IMR-90 (cell line): ENCODE results near the gene RAD51B. TPM values are rescaled to one million over a fixed set of nuclear protein-coding genes. Genes with fewer than 3 reads are reported as not detected.
A peak's percentile ranks its signal among the peaks of the same experiment; 100 is the strongest.

Experiments
- ATAC-seq: fragments of 200-7000 bp; cut with Tn5 transposase; 2 replicates; pipeline ENCODE4 v1.9.1; 2020; ENCODE audit warnings: low read depth, mild to moderate bottlenecking, moderate library complexity
- BruUV-seq: library from RNA; stranded (reverse); fragments of 400-500 nt; replicated peaks from 2 replicates; lab custom pipeline; 2021; lab: Mats Ljungman, UMichigan
- CTCF ChIA-PET: fragments of 300-600 bp; formaldehyde crosslinking; extraction: SDS; loops from one replicate; lab custom pipeline; 2021; ENCODE audit warnings: antibody characterized with exemption; lab: Yijun Ruan, JAX
- POLR2A ChIA-PET: fragments of 300-600 bp; sonication (Branson Sonifier 250); formaldehyde crosslinking; loops from one replicate; lab custom pipeline; 2022; ENCODE audit warnings: antibody characterized with exemption; ENCODE audit not compliant: unreplicated experiment; lab: Charles Lee
- DNase-seq: peaks from one replicate; pipeline ENCODE4 v3.0.0; 2013
- H2AFZ ChIP-seq: replicated peaks from 2 replicates; pipeline ENCODE3; 2013; ENCODE audit warnings: low read length, mild to moderate bottlenecking; ENCODE audit not compliant: poor library complexity
- H2AK5ac ChIP-seq: 2 replicates; pipeline ENCODE4 v1.6.1; 2013; ENCODE audit warnings: low read depth, low read length, inconsistent platforms
- H2AK9ac ChIP-seq: replicated peaks from 2 replicates; pipeline ENCODE3; 2013; ENCODE audit warnings: mild to moderate bottlenecking, low read depth, low read length, moderate library complexity; ENCODE audit not compliant: poor library complexity
- H2BK120ac ChIP-seq: 2 replicates; pipeline ENCODE4 v1.6.1; 2013; ENCODE audit warnings: low read depth, low read length, inconsistent platforms
- H2BK15ac ChIP-seq: 3 replicates; pipeline ENCODE4 v1.6.1; 2013; ENCODE audit warnings: low read depth, low read length, inconsistent platforms
- H2BK20ac ChIP-seq: 2 replicates; pipeline ENCODE4 v1.6.1; 2013; ENCODE audit warnings: low read depth, mild to moderate bottlenecking, inconsistent platforms, low read length, moderate library complexity
- H2BK5ac ChIP-seq: 2 replicates; pipeline ENCODE4 v1.6.1; 2013; ENCODE audit warnings: mild to moderate bottlenecking, low read depth, low read length, inconsistent platforms; ENCODE audit not compliant: poor library complexity, severe bottlenecking
- H3K14ac ChIP-seq: replicated peaks from 2 replicates; pipeline ENCODE4 v1.6.1; 2013; ENCODE audit warnings: low read depth, low read length, inconsistent platforms
- H3K18ac ChIP-seq: 2 replicates; pipeline ENCODE4 v1.6.1; 2013; ENCODE audit warnings: low read depth, low read length, control low read depth
- H3K23ac ChIP-seq: 2 replicates; pipeline ENCODE4 v1.6.1; 2013; ENCODE audit warnings: low read depth, low read length, inconsistent platforms
- H3K27ac ChIP-seq: 2 replicates; pipeline ENCODE4 v1.5.1; 2013; ENCODE audit warnings: mild to moderate bottlenecking, control low read depth, low read length; ENCODE audit not compliant: insufficient read depth
- H3K27me3 ChIP-seq: 2 replicates; pipeline ENCODE4 v1.6.1; 2013; ENCODE audit warnings: low read length; ENCODE audit not compliant: control insufficient read depth, insufficient read depth
- H3K36me3 ChIP-seq: 2 replicates; pipeline ENCODE4 v1.6.1; 2013; ENCODE audit warnings: low read length, mixed read lengths; ENCODE audit not compliant: control insufficient read depth, insufficient read depth
- H3K4ac ChIP-seq: 2 replicates; pipeline ENCODE4 v1.6.1; 2013; ENCODE audit warnings: low read depth, low read length, inconsistent platforms
- H3K4me1 ChIP-seq: 2 replicates; pipeline ENCODE4 v1.6.1; 2013; ENCODE audit warnings: low read length, mixed read lengths; ENCODE audit not compliant: control insufficient read depth, insufficient read depth
- H3K4me2 ChIP-seq: 2 replicates; pipeline ENCODE4 v1.6.1; 2013; ENCODE audit warnings: low read depth, mild to moderate bottlenecking, control low read depth, low read length, moderate library complexity
- H3K4me3 ChIP-seq: 2 replicates; pipeline ENCODE4 v1.5.1; 2013; ENCODE audit warnings: low read depth, mild to moderate bottlenecking, control low read depth, low read length, moderate library complexity; ENCODE audit not compliant: insufficient read depth
- H3K56ac ChIP-seq: 2 replicates; pipeline ENCODE4 v1.6.1; 2013; ENCODE audit warnings: low read length, inconsistent platforms; ENCODE audit not compliant: insufficient read depth; ENCODE audit errors: extremely low read depth
- H3K79me1 ChIP-seq, 2 experiments: 2 replicates each; pipeline ENCODE4 v1.6.1; 2013; ENCODE audit warnings: low read length in 2 of 2, inconsistent platforms in 1 of 2, low read depth in 1 of 2
- H3K9ac ChIP-seq: 2 replicates; pipeline ENCODE4 v1.6.1; 2013; ENCODE audit warnings: low read depth, low read length, control low read depth
- H3K9me1 ChIP-seq: 2 replicates; pipeline ENCODE4 v1.6.1; 2013; ENCODE audit warnings: low read length, inconsistent platforms; ENCODE audit not compliant: insufficient read depth
- H3K9me3 ChIP-seq: 2 replicates; pipeline ENCODE4 v1.6.1; 2013; ENCODE audit warnings: low read length; ENCODE audit not compliant: control insufficient read depth, insufficient read depth
- H4K20me1 ChIP-seq: 2 replicates; pipeline ENCODE4 v1.6.1; 2013; ENCODE audit warnings: low read length, inconsistent platforms; ENCODE audit not compliant: insufficient read depth
- H4K5ac ChIP-seq: 2 replicates; pipeline ENCODE4 v1.6.1; 2013; ENCODE audit warnings: mild to moderate bottlenecking, low read depth, low read length, control low read depth
- H4K8ac ChIP-seq, 2 experiments: 2 replicates each; pipeline ENCODE4 v1.6.1; 2013; ENCODE audit warnings: low read depth in 2 of 2, low read length in 2 of 2, control low read depth in 1 of 2, inconsistent platforms in 1 of 2
- H4K91ac ChIP-seq: 2 replicates; pipeline ENCODE4 v1.6.1; 2013; ENCODE audit warnings: low read depth, low read length, inconsistent platforms; ENCODE audit not compliant: insufficient read depth
- BHLHE40 ChIP-seq: fragments of 150-350 bp; IDR thresholded peaks from 2 replicates; pipeline ENCODE4 v1.6.1; 2016; ENCODE audit warnings: mild to moderate bottlenecking, low read depth, low read length
- CEBPB ChIP-seq: IDR thresholded peaks from 2 replicates; pipeline ENCODE4 v1.6.1; 2012; ENCODE audit warnings: low read depth, low read length, improper control_type of control experiment
- CHD1 ChIP-seq: IDR thresholded peaks from 2 replicates; pipeline ENCODE4 v1.6.1; 2012; ENCODE audit warnings: low read depth, low read length, improper control_type of control experiment
- CTCF ChIP-seq: conservative IDR thresholded peaks from 2 replicates; pipeline ENCODE4 v1.5.1; 2012; ENCODE audit warnings: mild to moderate bottlenecking, low read depth, low read length, improper control_type of control experiment
- FOS ChIP-seq: fragments of 150-350 bp; IDR thresholded peaks from 2 replicates; pipeline ENCODE4 v1.6.1; 2016; ENCODE audit warnings: low read depth, low read length
- MAFK ChIP-seq: IDR thresholded peaks from 2 replicates; pipeline ENCODE4 v1.6.1; 2012; ENCODE audit warnings: low read depth, low read length, improper control_type of control experiment
- MAZ ChIP-seq: IDR thresholded peaks from 2 replicates; pipeline ENCODE4 v1.6.1; 2012; ENCODE audit warnings: low read depth, mild to moderate bottlenecking, low read length, improper control_type of control experiment, moderate library complexity, borderline replicate concordance
- MXI1 ChIP-seq: IDR thresholded peaks from 2 replicates; pipeline ENCODE4 v1.6.1; 2012; ENCODE audit warnings: low read depth, mild to moderate bottlenecking, low read length, moderate library complexity, borderline replicate concordance
- NFE2L2 ChIP-seq: fragments of 150-350 bp; IDR thresholded peaks from 2 replicates; pipeline ENCODE4 v1.6.1; 2016; ENCODE audit warnings: low read depth, mild to moderate bottlenecking, low read length
- POLR2A ChIP-seq: IDR thresholded peaks from 2 replicates; pipeline ENCODE4 v1.6.1; 2012; ENCODE audit warnings: mild to moderate bottlenecking, low read depth, low read length
- RCOR1 ChIP-seq: IDR thresholded peaks from 2 replicates; pipeline ENCODE4 v1.6.1; 2012; ENCODE audit warnings: mild to moderate bottlenecking, low read length, improper control_type of control experiment; ENCODE audit not compliant: insufficient replicate concordance
- WGBS, 2 experiments: methylation state at CpG; one replicate each; pipeline versions ENCODE4 v1.1.5 to v1.1.7; 2013; ENCODE audit warnings: missing lambda C conversion rate in 2 of 2; ENCODE audit not compliant: insufficient read length in 1 of 2; ENCODE audit errors: extremely low coverage in 2 of 2; 5-methylcytosine and 5-hydroxymethylcytosine counted together
- dilution Hi-C: fragments of 300-500 bp; cut with HindIII; formaldehyde crosslinking; loops from one replicate; pipeline ENCODE4 v1.14.3; 2018; ENCODE audit warnings: low sequenced_read_pairs; ENCODE audit not compliant: unreplicated experiment
- in situ Hi-C: fragments of 300-500 bp; cut with MboI; formaldehyde crosslinking; loops from 3 replicates; pipeline ENCODE4 v1.14.3; 2019; ENCODE audit warnings: low sequenced_read_pairs, inconsistent platforms, mixed read lengths
- intact Hi-C: fragments of 100-400 bp; cut with micrococcal nuclease; formaldehyde crosslinking; loops from 2 replicates; pipeline ENCODE4 v1.10.0; 2022
- polyA plus RNA-seq, 3 experiments: library from polyadenylated mRNA; depleted of rRNA; stranded (reverse); fragments of >200 nt; gene quantifications; 2 replicates each; pipeline ENCODE4 v1.2.3, GENCODE V29; 2012; ENCODE audit warnings: low replicate concordance in 1 of 3
- total RNA-seq: library from RNA; depleted of rRNA; stranded (reverse); fragments of >200 nt; gene quantifications from 2 replicates; pipeline ENCODE4 v1.2.3, GENCODE V29; 2012
- TF ChIP-seq, protein P1 (sequence below): fragments of 150-350 bp; IDR thresholded peaks from 2 replicates; pipeline ENCODE4 v1.6.1; 2017; ENCODE audit warnings: mild to moderate bottlenecking, antibody characterized with exemption, low read length, low read depth

The RAD51B gene
- total and polyA plus RNA-seq, 2 of the 4 experiments (the other 2 are of a cell fraction), result 5.1 to 18.8 TPM

DNA sequence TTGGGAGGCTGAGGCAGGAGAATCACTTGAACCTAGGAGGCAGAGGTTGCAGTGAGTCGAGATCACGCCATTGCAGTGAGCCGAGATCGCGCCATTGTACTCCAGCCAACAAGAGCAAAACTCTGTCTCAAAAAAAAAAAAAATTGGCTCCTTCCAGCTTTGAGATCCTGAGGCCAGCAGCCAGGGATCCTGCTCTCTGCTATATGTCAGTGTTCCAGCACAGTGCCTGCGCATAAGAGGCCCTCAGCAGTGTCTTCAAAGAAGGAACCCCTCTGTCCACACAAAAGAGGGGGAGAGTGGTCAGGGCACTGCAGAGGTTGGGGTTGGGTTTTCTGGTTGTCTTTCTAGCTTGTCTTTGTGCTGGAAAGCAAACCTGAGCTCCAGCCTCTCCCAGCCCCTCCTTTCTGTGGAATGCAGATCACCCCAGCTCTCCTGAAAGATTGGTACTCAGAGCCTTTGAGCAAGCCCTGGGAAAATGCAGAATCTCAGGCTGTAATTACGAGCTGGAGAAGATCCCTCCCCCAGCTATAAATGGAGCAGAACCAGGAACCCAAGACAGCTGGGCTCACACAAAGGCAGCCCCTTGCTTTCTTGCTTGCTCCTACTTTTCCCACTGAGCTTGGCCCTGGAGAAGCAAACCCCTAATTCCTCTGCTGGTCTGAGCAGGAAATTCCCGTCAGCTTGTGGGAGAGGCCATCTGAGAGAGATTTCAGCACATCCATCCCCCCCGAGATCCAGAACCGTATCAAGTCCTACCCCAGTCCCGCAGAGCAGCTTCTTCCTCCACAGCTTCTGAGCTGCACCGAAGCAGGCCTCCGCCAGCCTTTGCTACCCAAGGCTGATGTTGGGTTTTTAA is 767.5 kb downstream of the RAD51B start (continued):
- TF ChIP-seq, protein P1, sequence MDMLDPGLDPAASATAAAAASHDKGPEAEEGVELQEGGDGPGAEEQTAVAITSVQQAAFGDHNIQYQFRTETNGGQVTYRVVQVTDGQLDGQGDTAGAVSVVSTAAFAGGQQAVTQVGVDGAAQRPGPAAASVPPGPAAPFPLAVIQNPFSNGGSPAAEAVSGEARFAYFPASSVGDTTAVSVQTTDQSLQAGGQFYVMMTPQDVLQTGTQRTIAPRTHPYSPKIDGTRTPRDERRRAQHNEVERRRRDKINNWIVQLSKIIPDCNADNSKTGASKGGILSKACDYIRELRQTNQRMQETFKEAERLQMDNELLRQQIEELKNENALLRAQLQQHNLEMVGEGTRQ, result no peak

DNA sequence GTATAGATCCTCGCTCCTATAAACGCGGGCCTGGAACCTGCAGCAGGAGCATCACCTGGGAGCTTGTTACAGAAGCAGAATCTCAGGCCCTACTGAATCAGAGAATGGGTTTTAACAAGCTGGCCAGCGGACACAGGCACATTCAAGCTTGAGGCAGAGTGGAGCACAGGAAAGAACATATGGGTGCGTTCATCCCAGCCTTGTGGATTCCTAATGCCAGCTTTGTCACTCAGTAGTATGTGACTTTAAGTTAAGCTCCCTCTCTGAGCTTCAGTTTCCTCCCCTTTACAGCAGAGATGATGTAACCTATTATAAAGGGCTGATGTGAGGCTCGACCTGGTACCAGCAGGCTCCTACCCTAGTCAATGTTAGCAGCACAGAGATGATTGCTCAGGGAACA is 768.4 kb downstream of the RAD51B start:
- peak overlapping the region; percentile 57; the same call in 1 of the 2 replicates for H2BK20ac ChIP-seq
- H3K79me1 ChIP-seq, result no peaks in the 10 kb centered on the region
- no peak for ATAC-seq
- H3K14ac ChIP-seq, result peak overlapping the region; percentile 10
- no peak overlapping the region for H3K4me3 ChIP-seq
- H3K27me3 ChIP-seq, result no peaks in the 10 kb centered on the region
- H3K18ac ChIP-seq, result no peak overlapping the region
- H3K27ac ChIP-seq, result no peak overlapping the region
- H3K23ac ChIP-seq, result no peak overlapping the region
- POLR2A ChIA-PET, result no interaction called here
- H2BK5ac ChIP-seq, result no peak overlapping the region
- H3K9me3 ChIP-seq, result no peaks in the 10 kb centered on the region
- H3K4ac ChIP-seq, result peak overlapping the region; percentile 85
- no peaks in the 10 kb centered on the region for H3K36me3 ChIP-seq
- DNase-seq, result no peak
- WGBS, 2 experiments, result 95% methylated on average over 4 of the region's 6 CpGs; no CpG with 5 or more reads in 1 of the 2 experiments
- H4K91ac ChIP-seq, result peak overlapping the region; percentile 4; the same call in 1 of the 2 replicates
- H2AFZ ChIP-seq, result no peak overlapping the region
- H4K20me1 ChIP-seq, result no peaks in the 10 kb centered on the region
- dilution Hi-C loops, result no loop called here
- peak overlapping the region; percentile 69; the same call in 1 of the 2 replicates for H2AK5ac ChIP-seq
- in situ Hi-C loops, result no loop called here
- no peak overlapping the region for H3K56ac ChIP-seq
- intact Hi-C loops, result no loop called here
- BruUV-seq, result no TSS peak
- H3K4me2 ChIP-seq, result no peak overlapping the region
- peaks cover 9% of the 10 kb centered on the region for H3K9me1 ChIP-seq
- peak overlapping the region in 1 of 2 experiments; percentile 43; a peak in 1 of 4 replicates for H4K8ac ChIP-seq
- CTCF ChIA-PET, result no interaction called here
- 0 out of 3 replicates have a peak overlapping the region, but pooled peaks have one; percentile 74 for H2BK15ac ChIP-seq
- H2BK120ac ChIP-seq, result peak overlapping the region; percentile 35; the same call in 1 of the 2 replicates
- H2AK9ac ChIP-seq, result peak overlapping the region; percentile 51
- H4K5ac ChIP-seq, result no peak overlapping the region
- no peak overlapping the region for H3K9ac ChIP-seq
- H3K4me1 ChIP-seq, result peaks cover 17% of the 10 kb centered on the region
- TF ChIP-seq RCOR1, result no peak
- TF ChIP-seq MXI1, result no peak
- TF ChIP-seq POLR2A, result no peak
- TF ChIP-seq BHLHE40, result no peak
- TF ChIP-seq FOS, result no peak
- TF ChIP-seq, protein P1, result no peak
- TF ChIP-seq CTCF, result no peak
- no peak for TF ChIP-seq MAFK
- TF ChIP-seq CEBPB, result no peak
- no peak for TF ChIP-seq NFE2L2
- TF ChIP-seq CHD1, result no peak
- TF ChIP-seq MAZ, result no peak
